ENCODE data around the gene MPDZ.

The MPDZ gene

DNA sequence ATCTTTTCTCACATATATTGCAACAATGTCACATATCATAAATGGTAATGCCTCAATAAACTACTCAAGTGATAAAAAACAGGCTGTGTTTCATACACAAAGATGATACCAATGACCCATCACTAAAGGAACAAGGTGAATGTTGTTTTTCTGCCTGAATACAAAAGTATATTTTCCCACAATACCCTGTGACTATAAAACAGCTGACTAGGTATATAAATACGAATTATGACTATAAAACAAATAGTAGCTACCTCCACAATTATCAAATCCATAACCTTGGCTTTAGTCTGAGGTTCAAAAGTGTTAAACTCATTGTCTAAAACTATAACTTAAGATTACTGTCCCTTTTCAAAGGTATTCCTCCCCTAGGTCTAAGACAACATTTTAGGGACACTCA lies 58.7 kb downstream of the MPDZ start:
- TF ChIP-seq, protein P1, sequence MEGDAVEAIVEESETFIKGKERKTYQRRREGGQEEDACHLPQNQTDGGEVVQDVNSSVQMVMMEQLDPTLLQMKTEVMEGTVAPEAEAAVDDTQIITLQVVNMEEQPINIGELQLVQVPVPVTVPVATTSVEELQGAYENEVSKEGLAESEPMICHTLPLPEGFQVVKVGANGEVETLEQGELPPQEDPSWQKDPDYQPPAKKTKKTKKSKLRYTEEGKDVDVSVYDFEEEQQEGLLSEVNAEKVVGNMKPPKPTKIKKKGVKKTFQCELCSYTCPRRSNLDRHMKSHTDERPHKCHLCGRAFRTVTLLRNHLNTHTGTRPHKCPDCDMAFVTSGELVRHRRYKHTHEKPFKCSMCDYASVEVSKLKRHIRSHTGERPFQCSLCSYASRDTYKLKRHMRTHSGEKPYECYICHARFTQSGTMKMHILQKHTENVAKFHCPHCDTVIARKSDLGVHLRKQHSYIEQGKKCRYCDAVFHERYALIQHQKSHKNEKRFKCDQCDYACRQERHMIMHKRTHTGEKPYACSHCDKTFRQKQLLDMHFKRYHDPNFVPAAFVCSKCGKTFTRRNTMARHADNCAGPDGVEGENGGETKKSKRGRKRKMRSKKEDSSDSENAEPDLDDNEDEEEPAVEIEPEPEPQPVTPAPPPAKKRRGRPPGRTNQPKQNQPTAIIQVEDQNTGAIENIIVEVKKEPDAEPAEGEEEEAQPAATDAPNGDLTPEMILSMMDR (IDR thresholded peaks at IDR 0.05; ENCODE audit: control insufficient read depth, extremely low read depth, insufficient read depth): no peak
- no peak for DNase-seq (ENCODE audit: low read depth)
- H3K4me3 ChIP-seq (ENCODE audit: low read depth, low read length): no peak overlapping the region

DNA sequence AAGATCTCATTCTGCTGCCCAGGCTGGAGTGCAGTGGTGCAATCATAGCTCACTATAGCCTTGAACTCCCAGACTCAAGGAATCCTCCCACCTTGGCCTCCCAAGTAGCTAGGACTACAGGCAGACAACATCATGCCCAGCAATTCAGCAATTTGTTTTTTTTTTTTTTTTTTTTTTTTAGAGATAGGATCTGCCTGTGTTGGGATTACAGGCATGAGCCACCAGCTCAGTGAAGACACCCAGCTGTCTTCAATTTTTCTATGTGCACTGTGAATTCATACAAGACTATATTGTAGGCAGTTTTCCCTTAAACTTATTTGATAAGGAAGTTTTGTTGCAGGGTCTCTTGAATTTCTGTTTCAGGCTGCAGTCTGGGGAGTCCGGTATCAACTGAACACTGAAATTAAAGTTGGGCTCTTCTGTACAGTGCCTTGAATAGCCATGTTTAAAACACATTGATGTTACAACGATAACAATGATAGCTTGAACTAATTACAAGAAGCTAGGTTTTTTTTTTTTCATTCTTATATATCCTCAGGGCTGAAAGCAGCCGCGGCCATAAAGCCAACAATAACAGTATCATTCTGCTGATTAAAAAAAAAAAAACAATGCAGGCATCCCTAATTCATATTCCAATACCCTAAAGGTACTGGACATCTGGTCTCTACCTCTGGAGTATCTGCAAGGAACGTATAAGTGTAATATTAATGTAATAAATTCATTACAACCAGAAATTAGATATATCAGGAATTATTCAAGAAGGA lies 63.5 kb downstream of the MPDZ start:
- no peak for DNase-seq (ENCODE audit: low read depth)
- TF ChIP-seq, protein P1 (IDR thresholded peaks at IDR 0.05; ENCODE audit: control insufficient read depth, extremely low read depth, insufficient read depth): no peak
- H3K4me3 ChIP-seq (ENCODE audit: low read depth, low read length): no peak overlapping the region

DNA sequence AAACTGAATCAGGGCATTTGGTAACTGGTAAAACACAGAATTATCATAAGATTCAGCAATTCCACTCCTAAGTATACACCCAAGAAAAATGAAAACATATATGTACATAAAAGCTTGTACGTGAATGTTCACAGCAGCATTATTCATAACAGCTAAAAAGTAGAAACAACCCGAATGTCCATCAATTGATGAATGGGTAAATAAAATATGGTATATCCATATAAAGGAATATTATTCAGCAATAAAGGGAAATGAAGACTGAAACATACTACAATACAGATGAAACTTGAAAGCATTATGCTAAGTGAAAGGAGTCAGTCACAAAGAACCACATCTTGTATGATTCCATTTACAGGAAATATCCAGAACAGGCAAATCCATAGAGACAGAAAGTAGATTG lies 65.5 kb downstream of the MPDZ start:
- H3K4me3 ChIP-seq (ENCODE audit: low read depth, low read length): no peak overlapping the region
- TF ChIP-seq, protein P1 (IDR thresholded peaks at IDR 0.05; ENCODE audit: control insufficient read depth, extremely low read depth, insufficient read depth): no peak
- DNase-seq (ENCODE audit: low read depth): no peak

DNA sequence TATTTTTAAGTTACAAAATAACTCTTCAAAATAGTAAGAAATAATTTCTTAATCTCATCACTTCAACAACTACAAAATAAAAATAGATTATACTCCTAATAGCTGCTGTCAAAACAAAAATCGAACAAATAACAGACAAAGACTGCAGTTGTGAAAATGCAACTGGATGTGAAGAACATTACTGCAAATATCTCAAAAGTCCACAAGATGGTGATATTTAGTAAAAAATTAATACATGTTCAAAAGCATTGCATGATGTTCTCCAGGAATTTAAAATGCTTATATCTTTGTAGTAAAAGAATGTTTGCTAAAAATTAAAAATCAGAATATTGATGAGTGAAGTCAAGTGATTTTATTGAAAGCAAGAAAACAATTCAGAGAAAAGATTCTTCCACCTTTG lies 66.2 kb downstream of the MPDZ start:
- no peak overlapping the region for H3K4me3 ChIP-seq (ENCODE audit: low read depth, low read length)
- TF ChIP-seq, protein P1 (IDR thresholded peaks at IDR 0.05; ENCODE audit: control insufficient read depth, extremely low read depth, insufficient read depth): peak; percentile 30
- DNase-seq (ENCODE audit: low read depth): no peak

DNA sequence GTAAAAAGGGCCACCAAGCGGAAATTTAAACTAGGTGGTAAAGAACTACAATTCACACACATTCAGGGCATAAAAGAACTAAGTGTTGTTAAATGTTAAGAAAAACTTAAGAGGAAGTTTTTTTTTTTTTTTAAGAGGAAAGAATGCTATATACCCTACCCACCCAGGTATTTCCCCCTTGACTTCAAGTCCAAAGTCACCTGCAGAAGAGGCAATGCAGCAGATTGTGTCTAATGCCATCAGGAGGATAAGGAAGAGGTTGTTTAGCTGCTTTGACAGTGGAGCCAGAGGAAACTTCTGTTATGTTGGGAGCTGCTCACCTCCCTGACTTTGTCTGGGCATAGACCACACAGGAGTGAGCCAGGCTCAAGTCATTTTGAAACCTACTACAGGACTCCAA lies 69.2 kb downstream of the MPDZ start:
- no peak overlapping the region for H3K4me3 ChIP-seq (ENCODE audit: low read depth, low read length)
- DNase-seq (ENCODE audit: low read depth): no peak
- TF ChIP-seq, protein P1 (IDR thresholded peaks at IDR 0.05; ENCODE audit: control insufficient read depth, extremely low read depth, insufficient read depth): no peak

DNA sequence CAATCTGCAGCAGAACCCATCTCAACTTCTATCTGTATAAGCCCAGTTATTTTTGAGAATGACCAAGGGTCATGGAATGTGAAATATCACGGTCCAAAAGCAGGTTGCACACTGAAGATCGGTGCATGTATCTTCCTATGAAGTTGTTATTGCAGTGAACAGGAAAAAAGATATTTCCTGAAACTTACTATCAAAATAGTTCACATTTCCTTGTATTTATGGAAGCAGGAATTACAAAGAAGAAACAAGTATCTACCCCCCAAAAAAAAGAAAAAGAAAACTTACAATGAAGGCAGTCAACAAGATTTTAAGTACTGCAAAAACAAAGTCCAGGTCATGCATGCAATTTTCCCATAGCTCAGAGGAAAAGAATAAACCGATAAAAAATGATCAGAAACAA lies 70.0 kb downstream of the MPDZ start:
- TF ChIP-seq, protein P1 (IDR thresholded peaks at IDR 0.05; ENCODE audit: control insufficient read depth, extremely low read depth, insufficient read depth): no peak
- no peak for DNase-seq (ENCODE audit: low read depth)
- H3K4me3 ChIP-seq (ENCODE audit: low read depth, low read length): no peak overlapping the region

DNA sequence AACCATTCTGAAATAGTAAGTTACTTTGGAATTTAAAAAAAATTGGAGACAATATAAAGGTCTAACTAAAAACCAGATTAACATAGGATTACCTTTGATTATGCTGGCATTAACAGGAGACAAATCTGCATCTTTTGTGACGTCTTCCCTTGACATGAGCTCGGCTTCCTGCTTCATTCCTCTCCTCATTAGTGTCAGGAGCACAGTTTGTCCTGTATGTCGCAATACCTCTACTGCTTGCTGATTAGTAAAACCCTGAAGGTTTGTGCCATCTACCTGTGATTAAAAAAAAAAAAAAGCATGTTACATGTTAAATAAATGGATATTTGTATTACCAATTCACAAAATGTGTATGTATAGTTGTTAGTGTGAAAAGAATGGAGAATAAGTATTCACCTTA lies 73.7 kb downstream of the MPDZ start:
- TF ChIP-seq, protein P1 (IDR thresholded peaks at IDR 0.05; ENCODE audit: control insufficient read depth, extremely low read depth, insufficient read depth): no peak
- no peak overlapping the region for H3K4me3 ChIP-seq (ENCODE audit: low read depth, low read length)
- DNase-seq (ENCODE audit: low read depth): no peak
